BE2C (cell line): Measurements from ENCODE around the gene BIRC7.

ENCODE experiments used
- DNase-seq: peaks from one replicate; pipeline ENCODE4 v3.0.0-alpha.2; 2020
- H3K27me3 ChIP-seq: fragments of 250-450 bp; sonication (Bioruptor Pico); 2 replicates; pipeline ENCODE4 v1.5.1; 2020; ENCODE audit warnings: mild to moderate bottlenecking
- H3K36me3 ChIP-seq: fragments of 250-450 bp; sonication (Bioruptor Pico); 2 replicates; pipeline ENCODE4 v1.5.1; 2020; ENCODE audit warnings: mild to moderate bottlenecking
- H3K4me1 ChIP-seq: fragments of 250-450 bp; sonication (Bioruptor Pico); 2 replicates; pipeline ENCODE4 v1.5.1; 2020
- H3K4me3 ChIP-seq: 2 replicates; pipeline ENCODE4 v1.5.1; 2011; ENCODE audit warnings: low read depth, low read length
- H3K9me3 ChIP-seq: fragments of 250-450 bp; sonication (Bioruptor Pico); 2 replicates; pipeline ENCODE4 v1.5.1; 2020
- CTCF ChIP-seq: IDR thresholded peaks from 2 replicates; pipeline ENCODE4 v1.5.1; 2012; ENCODE audit warnings: mild to moderate bottlenecking, low read depth, low read length

Gene BIRC7

GRCh38 chr20:63243604-63244247 lies 8.0 kb downstream of the BIRC7 start:
- H3K4me3 ChIP-seq, result no peak overlapping the region
- peaks cover 11% of the 10 kb centered on the region for H3K4me1 ChIP-seq
- H3K9me3 ChIP-seq, result no peaks in the 10 kb centered on the region
- no peak for TF ChIP-seq CTCF
- H3K27me3 ChIP-seq, result no peaks in the 10 kb centered on the region
- H3K36me3 ChIP-seq, result no peaks in the 10 kb centered on the region
- no peak for DNase-seq

DNA sequence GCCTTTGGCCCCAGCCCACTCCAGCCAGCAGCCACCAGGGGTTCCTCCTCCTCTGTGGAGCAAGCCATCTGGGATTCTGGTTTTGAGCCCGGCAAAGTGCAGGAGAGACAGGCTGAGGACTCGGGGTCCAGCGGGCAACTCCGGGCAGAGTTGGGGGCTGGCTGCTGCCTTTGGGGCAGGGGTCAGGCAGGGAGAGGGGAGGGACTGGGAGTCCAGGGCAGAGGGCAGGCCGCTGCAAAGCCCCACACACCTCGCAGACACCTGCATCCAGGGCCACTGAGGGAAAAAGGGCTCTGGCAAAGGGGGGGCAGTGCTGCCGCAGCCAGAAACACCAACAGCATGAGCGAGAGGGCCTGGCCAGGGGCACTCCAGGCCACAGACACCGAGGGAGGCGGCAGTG lies 8.8 kb downstream of the BIRC7 start:
- no peak for DNase-seq

DNA sequence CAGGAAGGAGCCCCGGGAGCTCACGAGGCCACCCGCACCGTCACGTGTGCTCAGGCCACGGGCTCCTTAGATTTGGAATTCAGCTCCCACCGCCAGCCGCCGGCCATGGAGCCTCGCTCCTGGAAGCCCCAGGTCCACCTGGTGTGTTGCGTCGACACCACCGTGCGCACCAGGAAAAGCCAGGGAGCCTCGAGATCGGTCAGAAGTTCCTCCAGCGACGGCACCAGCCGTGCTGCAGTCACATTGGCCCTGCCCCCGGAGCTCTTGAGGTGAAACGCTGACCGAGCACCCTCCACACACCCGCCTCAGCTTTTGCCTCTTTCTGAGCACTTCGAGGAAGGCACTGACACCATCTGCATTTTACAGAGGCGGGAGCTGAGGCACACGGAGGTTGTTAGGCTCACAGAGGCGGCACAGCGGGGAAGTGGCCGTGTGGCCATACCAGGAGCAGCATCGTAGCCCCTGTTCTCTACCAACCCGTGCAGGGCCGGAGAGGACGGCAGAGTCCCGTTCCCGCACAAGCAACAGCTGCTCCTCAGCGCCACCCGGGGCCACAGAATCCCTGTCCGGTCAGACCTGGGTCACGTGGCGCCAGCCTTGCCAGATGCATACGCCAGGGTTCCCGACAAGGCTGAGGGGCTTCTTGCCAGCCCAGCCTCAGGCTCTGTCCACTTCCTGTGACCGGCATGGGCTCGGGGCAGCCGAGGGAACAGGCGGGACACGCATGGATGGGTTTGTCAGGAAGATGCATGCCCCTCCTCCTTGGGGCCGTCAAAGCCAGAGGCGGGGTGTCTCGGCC lies 11.0 kb downstream of the BIRC7 start:
- Histone ChIP-seq H3K36me3 (no peaks in the 10 kb centered on the region), H3K4me1 (peaks cover 10% of the 10 kb centered on the region), H3K27me3 (peaks cover under 1% of the 10 kb centered on the region), H3K9me3 (no peaks in the 10 kb centered on the region), H3K4me3 (no peak overlapping the region)
- TF ChIP-seq CTCF, result peak; percentile 3; the same call in 1 of the 2 replicates
- peak; percentile 74 for DNase-seq

More for the DNA sequence above, 8.8 kb downstream of the BIRC7 start:
- Histone ChIP-seq H3K27me3 (no peaks in the 10 kb centered on the region), H3K36me3 (no peaks in the 10 kb centered on the region), H3K9me3 (no peaks in the 10 kb centered on the region), H3K4me3 (no peak overlapping the region), H3K4me1 (peaks cover 10% of the 10 kb centered on the region)
- TF ChIP-seq CTCF, result no peak

DNA sequence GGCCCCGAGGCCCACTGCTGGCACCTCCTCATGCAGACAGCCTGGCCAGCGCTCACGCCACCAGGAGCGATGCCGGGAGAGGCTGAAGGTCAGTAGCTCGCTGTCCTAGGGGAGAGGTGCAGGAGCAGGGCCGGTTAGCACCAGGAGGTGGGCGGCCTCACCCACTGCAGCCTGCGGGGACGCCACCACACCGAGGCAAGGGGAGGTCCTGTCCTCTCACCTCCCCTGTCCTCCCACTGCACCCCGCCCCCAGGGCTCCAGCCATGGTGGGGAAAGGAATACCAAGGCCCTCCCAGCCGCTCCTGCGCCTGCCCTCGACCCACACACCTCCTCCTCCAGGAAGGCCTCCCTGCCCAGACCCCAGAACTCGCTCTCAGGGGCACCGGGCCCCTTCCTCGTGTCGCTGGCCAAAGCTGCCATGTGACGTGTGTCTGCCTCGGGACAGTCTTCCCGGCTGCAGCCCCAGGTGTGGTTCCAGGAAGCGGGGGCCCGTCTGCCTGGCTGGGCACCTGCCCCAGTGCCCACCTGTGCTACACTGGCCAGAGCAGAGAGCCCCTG lies 12.0 kb downstream of the BIRC7 start:
- no peaks in the 10 kb centered on the region for H3K36me3 ChIP-seq
- TF ChIP-seq CTCF, result no peak
- peaks cover 11% of the 10 kb centered on the region for H3K27me3 ChIP-seq
- peaks cover 10% of the 10 kb centered on the region for H3K4me1 ChIP-seq
- H3K9me3 ChIP-seq, result no peaks in the 10 kb centered on the region
- no peak for DNase-seq
- H3K4me3 ChIP-seq, result no peak overlapping the region

DNA sequence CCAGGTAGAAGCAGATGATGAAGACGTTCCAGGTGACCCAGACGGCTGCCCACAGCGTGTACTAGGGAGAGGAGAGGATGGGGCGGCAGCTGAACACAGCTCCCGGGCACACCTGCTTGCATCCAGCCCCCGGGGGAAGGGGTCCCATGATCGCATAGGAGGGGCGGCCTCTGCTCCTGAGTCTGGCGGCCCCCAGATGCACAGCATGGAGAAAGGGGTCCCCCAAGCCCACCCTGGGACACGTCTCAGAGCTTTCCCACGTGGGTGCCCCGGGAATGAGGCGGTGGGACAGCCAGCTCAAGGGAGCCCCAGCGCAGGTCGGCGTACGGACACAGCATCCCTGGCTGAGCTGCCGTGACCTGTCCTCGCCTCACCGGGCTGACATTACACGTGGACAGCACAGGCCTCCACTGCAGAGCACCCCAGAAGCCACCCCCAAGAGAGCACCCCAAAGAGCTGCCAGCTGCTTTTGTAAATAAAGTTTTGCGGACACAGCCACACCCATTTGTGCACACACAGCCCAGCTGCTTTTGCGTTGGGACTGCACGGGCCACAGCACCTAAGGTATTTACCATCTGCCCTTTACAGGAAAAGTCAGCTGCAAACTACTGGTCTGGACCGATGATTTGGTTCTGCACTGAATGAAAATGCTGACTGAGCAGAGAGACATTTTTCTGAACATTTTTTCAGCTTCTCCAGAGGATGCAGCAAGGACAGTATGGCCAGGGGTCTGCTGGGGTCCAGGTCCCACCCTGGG lies 13.3 kb downstream of the BIRC7 start:
- TF ChIP-seq CTCF, result no peak
- no peak for DNase-seq
- H3K4me1 ChIP-seq, result peaks cover 10% of the 10 kb centered on the region
- H3K4me3 ChIP-seq, result no peak overlapping the region
- no peaks in the 10 kb centered on the region for H3K9me3 ChIP-seq
- H3K36me3 ChIP-seq, result no peaks in the 10 kb centered on the region
- H3K27me3 ChIP-seq, result peaks cover 24% of the 10 kb centered on the region
